PFSK-1 (cell line): ENCODE results near the gene POU2AF1.

Experiments used
- FOXP2 ChIP-seq: optimal IDR thresholded peaks from 2 replicates; pipeline ENCODE3; 2011; ENCODE audit warnings: borderline replicate concordance, control low read depth, inconsistent platforms; ENCODE audit not compliant: insufficient read depth; ENCODE audit errors: extremely low read length, extremely low read depth
- POLR2AphosphoS5 ChIP-seq: IDR thresholded peaks from 2 replicates; pipeline ENCODE4 v1.6.1; 2012; ENCODE audit warnings: low read depth, mild to moderate bottlenecking, control low read depth, low read length, moderate library complexity
- SIN3A ChIP-seq: IDR thresholded peaks from 2 replicates; pipeline ENCODE4 v1.6.1; 2012; ENCODE audit warnings: mild to moderate bottlenecking, low read length, moderate library complexity, borderline replicate concordance; ENCODE audit not compliant: insufficient read depth
- TAF1 ChIP-seq: IDR thresholded peaks from 2 replicates; pipeline ENCODE4 v1.6.1; 2012; ENCODE audit warnings: low read length, control low read depth, borderline replicate concordance; ENCODE audit not compliant: insufficient read depth
- TF ChIP-seq, protein P1 (sequence below), 2 experiments: IDR thresholded peaks; 2 replicates each; pipeline versions ENCODE4 v1.6.1 to v1.8.0; 2011 to 2012; ENCODE audit warnings: low read depth in 2 of 2, low read length in 2 of 2, control low read depth in 1 of 2, inconsistent platforms in 1 of 2, mild to moderate bottlenecking in 1 of 2, moderate library complexity in 1 of 2; ENCODE audit not compliant: insufficient read depth in 1 of 2

The POU2AF1 gene

DNA sequence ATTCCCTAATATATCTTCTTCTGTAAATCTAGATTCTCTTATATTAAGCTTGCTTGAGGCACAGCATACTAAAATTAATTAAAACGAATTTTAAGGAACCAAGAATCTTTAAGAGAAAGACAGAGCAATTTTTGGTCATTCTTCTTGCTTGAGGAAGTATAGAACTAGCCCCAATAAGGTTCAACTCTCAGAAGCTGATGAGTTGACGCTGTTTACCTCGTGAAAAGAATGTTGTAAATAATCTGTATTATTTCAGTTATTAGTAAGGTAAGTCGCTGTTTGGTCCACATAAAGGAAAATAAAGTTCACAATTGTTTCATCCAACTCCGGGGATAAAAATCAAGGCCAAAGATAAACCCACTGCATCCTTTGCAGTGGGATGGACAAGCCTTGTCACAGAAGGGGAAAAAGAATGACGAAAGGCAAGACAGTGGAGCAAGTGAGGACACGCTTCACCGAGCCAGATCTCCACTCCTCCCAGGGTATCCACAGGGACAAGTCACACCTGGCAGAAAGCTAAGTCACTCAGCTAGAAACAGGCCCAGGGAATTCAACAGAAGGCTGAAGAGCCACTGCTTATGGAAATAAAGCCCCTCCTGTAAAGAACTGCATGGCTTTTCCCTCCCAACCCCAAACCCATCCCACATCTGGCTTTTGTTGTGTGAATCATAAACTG, 752 bp downstream of the POU2AF1 start:
- TF ChIP-seq POLR2AphosphoS5 (no peak), SIN3A (no peak), TAF1 (no peak)
- TF ChIP-seq, protein P1, sequence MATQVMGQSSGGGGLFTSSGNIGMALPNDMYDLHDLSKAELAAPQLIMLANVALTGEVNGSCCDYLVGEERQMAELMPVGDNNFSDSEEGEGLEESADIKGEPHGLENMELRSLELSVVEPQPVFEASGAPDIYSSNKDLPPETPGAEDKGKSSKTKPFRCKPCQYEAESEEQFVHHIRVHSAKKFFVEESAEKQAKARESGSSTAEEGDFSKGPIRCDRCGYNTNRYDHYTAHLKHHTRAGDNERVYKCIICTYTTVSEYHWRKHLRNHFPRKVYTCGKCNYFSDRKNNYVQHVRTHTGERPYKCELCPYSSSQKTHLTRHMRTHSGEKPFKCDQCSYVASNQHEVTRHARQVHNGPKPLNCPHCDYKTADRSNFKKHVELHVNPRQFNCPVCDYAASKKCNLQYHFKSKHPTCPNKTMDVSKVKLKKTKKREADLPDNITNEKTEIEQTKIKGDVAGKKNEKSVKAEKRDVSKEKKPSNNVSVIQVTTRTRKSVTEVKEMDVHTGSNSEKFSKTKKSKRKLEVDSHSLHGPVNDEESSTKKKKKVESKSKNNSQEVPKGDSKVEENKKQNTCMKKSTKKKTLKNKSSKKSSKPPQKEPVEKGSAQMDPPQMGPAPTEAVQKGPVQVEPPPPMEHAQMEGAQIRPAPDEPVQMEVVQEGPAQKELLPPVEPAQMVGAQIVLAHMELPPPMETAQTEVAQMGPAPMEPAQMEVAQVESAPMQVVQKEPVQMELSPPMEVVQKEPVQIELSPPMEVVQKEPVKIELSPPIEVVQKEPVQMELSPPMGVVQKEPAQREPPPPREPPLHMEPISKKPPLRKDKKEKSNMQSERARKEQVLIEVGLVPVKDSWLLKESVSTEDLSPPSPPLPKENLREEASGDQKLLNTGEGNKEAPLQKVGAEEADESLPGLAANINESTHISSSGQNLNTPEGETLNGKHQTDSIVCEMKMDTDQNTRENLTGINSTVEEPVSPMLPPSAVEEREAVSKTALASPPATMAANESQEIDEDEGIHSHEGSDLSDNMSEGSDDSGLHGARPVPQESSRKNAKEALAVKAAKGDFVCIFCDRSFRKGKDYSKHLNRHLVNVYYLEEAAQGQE (IDR thresholded peaks at IDR 0.05; ENCODE audit: insufficient read depth in 1 of 2, low read depth in 2 of 2, low read length in 2 of 2) = no peak

DNA sequence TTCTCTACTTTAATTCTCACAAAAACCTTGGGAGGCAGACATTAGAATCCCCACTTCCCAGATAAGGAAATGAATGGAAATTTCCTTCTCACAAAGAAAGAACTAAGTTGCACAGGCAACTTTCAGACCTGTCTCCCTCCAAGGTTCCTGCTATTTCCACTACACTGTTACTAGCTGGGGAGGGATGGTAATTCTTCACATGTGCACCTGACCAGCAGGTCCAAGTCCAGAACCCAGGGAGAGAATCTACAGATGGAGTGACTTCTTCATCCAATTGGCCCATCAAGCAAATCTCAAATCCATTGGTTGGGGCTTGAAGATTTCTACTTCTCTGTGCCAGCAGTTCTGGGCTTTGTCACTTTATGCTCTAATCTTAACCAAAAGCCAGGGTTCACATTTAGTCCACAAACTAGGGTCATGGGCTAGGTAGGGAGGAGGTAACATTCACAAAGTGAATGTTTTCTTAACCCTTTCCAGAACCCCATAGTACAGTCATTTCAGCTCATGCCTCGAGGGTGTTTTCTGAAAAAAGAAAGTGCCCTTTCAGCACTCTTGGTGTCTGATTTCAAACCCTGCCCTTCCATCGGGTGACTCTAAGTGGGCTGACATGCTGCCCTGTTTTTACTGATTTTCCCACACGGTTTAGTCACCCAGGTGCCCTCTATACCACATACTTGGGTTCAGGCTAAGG, 2.7 kb downstream of the POU2AF1 start:
- no peak for TF ChIP-seq FOXP2
- TF ChIP-seq, protein P1 (IDR thresholded peaks at IDR 0.05; ENCODE audit: insufficient read depth in 1 of 2, low read depth in 2 of 2, low read length in 2 of 2) = no peak
- no peak for TF ChIP-seq TAF1
- TF ChIP-seq POLR2AphosphoS5 = no peak
- TF ChIP-seq SIN3A = no peak

DNA sequence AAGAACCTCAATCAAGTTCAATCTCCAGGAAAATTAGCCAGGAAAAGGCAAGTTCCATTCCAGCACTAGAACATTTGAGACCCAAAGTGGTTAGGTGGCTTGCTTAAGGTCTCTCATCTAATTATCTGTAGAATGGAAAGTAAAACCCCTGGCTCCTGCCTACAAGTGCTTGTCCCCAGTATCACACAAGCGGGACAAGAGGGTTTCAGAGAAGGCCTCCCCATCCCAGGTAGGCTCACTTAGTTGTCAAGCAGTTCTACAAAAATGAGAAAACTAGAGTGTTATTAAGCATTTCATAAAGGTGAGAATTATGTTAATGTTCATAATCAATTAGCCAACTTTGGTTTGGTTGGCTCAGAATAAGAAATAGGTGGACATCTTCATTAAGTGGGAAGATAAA, 5.5 kb downstream of the POU2AF1 start:
- TF ChIP-seq TAF1 (no peak), SIN3A (no peak), POLR2AphosphoS5 (no peak), FOXP2 (no peak)
- TF ChIP-seq, protein P1 (IDR thresholded peaks at IDR 0.05; ENCODE audit: insufficient read depth in 1 of 2, low read depth in 2 of 2, low read length in 2 of 2) = no peak

DNA sequence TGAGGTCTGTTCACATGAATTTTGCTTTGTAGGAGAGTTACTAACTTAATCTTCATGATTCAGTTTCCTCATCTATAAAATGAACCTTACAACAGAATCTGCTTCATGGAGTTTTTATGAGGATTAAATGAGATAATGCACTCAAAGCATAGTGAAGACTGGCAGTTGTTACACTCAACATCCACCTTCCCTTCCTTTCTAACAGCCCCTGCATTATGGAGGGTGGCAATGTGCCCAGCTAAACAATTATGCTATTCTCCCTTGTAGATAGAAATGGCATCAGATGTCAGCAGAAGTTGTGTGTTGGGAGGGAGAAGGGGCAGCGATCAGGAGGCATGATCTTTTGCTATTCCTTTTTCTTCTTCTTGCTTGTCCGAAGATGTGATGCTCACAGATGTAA, 6.5 kb downstream of the POU2AF1 start:
- TF ChIP-seq POLR2AphosphoS5 (no peak), FOXP2 (no peak), SIN3A (no peak), TAF1 (no peak)
- TF ChIP-seq, protein P1 (IDR thresholded peaks at IDR 0.05; ENCODE audit: insufficient read depth in 1 of 2, low read depth in 2 of 2, low read length in 2 of 2) = no peak
